ENCODE measurements around the gene WNK1.
A peak's percentile ranks its signal among the peaks of the same experiment; 100 is the strongest.

WNK1 gene

DNA sequence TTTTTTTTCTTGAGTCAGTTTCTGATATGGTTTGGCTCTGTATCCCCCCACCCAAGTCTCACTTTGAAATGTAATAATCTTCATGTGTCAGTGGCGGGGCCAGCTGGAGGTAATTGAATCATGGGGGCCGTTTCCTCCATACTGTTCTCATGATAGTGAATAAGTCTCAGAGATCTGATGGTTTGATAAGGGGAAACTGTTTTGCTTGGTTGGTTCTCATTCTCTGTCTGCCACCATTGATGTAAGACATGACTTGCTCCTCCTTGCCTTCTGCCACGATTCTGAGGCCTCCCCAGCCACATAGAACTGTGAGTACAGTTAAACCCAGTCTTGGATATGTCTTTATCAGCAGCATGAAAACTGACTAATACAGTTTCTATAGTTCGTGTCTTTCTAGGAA, 42.9 kb downstream of the WNK1 start:
- peak; percentile 42 for DNase-seq (ENCODE audit: extremely low read depth, insufficient read length)
- TF ChIP-seq, protein P1, sequence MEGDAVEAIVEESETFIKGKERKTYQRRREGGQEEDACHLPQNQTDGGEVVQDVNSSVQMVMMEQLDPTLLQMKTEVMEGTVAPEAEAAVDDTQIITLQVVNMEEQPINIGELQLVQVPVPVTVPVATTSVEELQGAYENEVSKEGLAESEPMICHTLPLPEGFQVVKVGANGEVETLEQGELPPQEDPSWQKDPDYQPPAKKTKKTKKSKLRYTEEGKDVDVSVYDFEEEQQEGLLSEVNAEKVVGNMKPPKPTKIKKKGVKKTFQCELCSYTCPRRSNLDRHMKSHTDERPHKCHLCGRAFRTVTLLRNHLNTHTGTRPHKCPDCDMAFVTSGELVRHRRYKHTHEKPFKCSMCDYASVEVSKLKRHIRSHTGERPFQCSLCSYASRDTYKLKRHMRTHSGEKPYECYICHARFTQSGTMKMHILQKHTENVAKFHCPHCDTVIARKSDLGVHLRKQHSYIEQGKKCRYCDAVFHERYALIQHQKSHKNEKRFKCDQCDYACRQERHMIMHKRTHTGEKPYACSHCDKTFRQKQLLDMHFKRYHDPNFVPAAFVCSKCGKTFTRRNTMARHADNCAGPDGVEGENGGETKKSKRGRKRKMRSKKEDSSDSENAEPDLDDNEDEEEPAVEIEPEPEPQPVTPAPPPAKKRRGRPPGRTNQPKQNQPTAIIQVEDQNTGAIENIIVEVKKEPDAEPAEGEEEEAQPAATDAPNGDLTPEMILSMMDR (IDR thresholded peaks at IDR 0.05; ENCODE audit: insufficient read depth, low read length, poor library complexity, severe bottlenecking): no peak
- Histone ChIP-seq H3K36me3 (ENCODE audit: control insufficient read depth, insufficient read depth, low read length) (no peaks in the 10 kb centered on the region; the same call in 1 of the 2 replicates), H3K27me3 (replicated peaks; ENCODE audit: control insufficient read depth, insufficient read depth, low read length) (no peaks in the 10 kb centered on the region), H3K4me3 (replicated peaks; ENCODE audit: low read depth, low read length) (no peak overlapping the region)

DNA sequence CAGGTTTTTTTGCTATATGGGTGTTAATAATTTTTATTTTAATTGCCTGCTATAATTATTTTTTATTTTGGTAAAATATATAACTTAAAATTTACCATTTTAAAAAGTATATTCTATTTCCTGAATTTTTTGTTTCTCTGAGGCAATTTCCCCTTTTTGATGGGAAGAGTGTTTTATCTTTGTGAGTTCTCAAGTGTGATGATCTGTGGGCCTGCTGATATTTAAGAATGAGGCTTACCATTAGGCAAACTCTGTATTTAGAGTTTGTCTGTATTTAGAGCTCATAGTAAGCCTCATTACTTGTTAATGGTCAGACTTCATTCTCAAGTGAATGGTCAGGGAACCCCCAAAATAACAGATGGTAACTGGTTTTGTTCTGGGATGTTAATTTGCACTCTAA, 48.0 kb downstream of the WNK1 start:
- TF ChIP-seq, protein P1 (IDR thresholded peaks at IDR 0.05; ENCODE audit: insufficient read depth, low read length, poor library complexity, severe bottlenecking): no peak
- Histone ChIP-seq H3K4me3 (replicated peaks; ENCODE audit: low read depth, low read length) (no peak overlapping the region), H3K36me3 (ENCODE audit: control insufficient read depth, insufficient read depth, low read length) (no peaks in the 10 kb centered on the region), H3K27me3 (replicated peaks; ENCODE audit: control insufficient read depth, insufficient read depth, low read length) (no peaks in the 10 kb centered on the region)
- DNase-seq (ENCODE audit: extremely low read depth, insufficient read length): no peak

DNA sequence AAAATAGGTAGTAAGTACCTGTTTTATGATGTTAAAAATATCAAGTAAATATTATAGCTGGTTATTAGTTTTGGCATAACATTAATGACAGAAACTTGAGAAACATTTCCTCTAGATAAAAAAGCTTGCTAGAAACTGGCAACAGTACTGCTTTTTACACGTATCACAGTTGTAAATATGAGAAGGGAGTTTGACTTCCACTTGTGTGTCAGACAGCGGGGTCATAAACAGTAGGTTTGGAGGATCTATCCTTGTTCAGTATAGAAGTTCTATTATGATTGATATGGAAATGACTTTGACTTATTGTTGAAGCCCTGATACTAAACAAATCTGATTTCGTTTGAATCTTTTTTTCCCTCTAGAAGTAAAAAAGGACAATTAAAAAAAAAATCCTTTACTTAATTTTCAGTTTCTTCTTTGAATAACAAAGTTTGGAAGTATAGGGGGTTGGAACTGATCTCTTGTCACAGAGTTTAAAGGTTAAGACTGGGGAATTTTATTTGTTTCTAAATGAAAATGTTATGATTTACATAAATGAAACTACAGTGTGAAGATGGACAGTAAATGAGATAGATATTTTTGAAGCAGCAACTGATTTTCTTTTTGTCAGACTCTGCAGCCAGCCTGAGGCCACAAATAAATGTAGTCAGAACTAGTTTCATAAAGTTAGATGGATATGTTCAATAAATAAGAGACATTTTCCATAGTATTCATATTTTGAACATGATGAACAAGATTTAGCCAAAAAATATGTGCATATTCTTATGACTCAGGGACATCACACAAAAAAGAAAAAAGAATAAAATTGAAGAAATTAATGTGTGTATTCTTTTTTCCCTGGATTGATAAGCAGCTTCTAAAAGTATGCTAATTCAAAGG, 50.1 kb downstream of the WNK1 start:
- TF ChIP-seq, protein P1 (IDR thresholded peaks at IDR 0.05; ENCODE audit: insufficient read depth, low read length, poor library complexity, severe bottlenecking): no peak
- Histone ChIP-seq H3K27me3 (replicated peaks; ENCODE audit: control insufficient read depth, insufficient read depth, low read length) (no peaks in the 10 kb centered on the region), H3K4me3 (replicated peaks; ENCODE audit: low read depth, low read length) (0 out of 2 replicates have a peak overlapping the region, but pooled peaks have one; percentile 5), H3K36me3 (ENCODE audit: control insufficient read depth, insufficient read depth, low read length) (no peaks in the 10 kb centered on the region)
- no peak for DNase-seq (ENCODE audit: extremely low read depth, insufficient read length)

DNA sequence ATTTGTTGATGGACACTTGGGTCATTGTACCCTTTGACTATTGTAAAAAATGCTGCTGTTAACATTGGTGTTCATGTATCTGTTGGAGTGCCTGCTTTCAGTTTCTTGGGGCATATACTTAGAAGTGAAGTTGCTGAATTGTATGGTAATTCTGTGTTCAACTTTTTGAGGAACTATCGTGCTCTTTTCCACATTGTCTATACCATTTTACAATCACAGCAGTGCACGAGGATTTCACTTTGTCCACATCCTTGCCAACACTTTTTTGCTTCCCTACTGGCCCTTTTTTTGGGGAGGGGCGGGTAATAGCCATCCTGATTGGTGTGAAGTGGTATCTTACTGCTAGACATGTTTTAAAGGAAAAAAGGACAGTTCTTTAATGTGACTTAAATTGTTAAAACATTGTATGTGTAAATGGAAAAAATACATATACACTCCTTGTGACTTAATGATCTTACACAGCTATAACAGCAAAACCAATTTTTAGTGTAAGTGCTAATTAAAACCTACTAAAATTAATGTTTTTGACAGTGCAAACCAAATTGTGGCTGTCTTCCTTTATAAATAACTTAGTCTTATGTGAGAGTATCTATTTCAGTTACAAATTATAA, 52.7 kb downstream of the WNK1 start:
- H3K4me3 ChIP-seq (replicated peaks; ENCODE audit: low read depth, low read length): no peak overlapping the region
- TF ChIP-seq, protein P1 (IDR thresholded peaks at IDR 0.05; ENCODE audit: insufficient read depth, low read length, poor library complexity, severe bottlenecking): no peak
- DNase-seq (ENCODE audit: extremely low read depth, insufficient read length): no peak

DNA sequence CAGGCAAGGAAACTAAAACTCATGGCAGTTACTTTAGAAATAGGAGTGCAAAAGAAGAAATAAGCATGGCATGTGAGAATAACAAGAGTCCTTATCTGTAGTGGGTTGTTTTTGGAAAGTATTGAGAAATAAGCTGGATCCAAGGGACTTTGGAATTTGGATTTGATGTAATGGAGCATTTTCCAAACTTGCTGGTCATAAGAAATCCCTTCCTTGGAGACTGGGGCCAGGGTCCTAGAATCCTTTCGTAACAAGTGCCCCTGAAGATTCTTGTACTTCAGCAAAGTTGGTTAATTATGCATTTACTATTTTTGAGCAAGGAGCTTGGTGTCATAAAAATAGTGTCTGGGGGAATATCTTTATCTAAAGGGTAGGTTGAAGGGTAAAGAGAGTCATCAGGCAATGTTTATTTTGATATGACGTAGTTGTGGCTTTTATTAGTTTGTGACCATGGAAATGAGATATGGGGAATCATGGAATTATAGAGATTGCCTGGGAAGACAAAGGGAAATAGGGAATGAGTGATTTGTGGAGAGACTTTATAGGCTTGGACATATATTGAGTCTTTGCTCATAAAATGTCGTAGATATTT, 53.9 kb downstream of the WNK1 start:
- TF ChIP-seq, protein P1 (IDR thresholded peaks at IDR 0.05; ENCODE audit: insufficient read depth, low read length, poor library complexity, severe bottlenecking): no peak
- no peak for DNase-seq (ENCODE audit: extremely low read depth, insufficient read length)
- no peak overlapping the region for H3K4me3 ChIP-seq (replicated peaks; ENCODE audit: low read depth, low read length)
- H3K36me3 ChIP-seq (ENCODE audit: control insufficient read depth, insufficient read depth, low read length): no peaks in the 10 kb centered on the region
- no peaks in the 10 kb centered on the region for H3K27me3 ChIP-seq (replicated peaks; ENCODE audit: control insufficient read depth, insufficient read depth, low read length)

More for the DNA sequence above, 52.7 kb downstream of the WNK1 start:
- no peaks in the 10 kb centered on the region for H3K36me3 ChIP-seq (ENCODE audit: control insufficient read depth, insufficient read depth, low read length)
- H3K27me3 ChIP-seq (replicated peaks; ENCODE audit: control insufficient read depth, insufficient read depth, low read length): no peaks in the 10 kb centered on the region
